HepG2 (cell line): ENCODE measurements around the gene ARHGAP10. TPM values are rescaled to one million over a fixed set of nuclear protein-coding genes. Genes with fewer than 3 reads are reported as not detected.

Experiments used
- ATAC-seq: fragments of 200-7000 bp; cut with Tn5 transposase; 3 replicates; pipeline ENCODE4 v1.9.1; 2020; ENCODE audit warnings: mild to moderate bottlenecking, moderate library complexity
- BruUV-seq: library from RNA; stranded (reverse); fragments of 400-500 nt; replicated peaks from 2 replicates; lab custom pipeline; 2021; lab: Mats Ljungman, UMichigan
- CTCF ChIA-PET: fragments of 300-600 bp; formaldehyde crosslinking; extraction: SDS; loops from one replicate; lab custom pipeline; 2021; ENCODE audit warnings: low total read pairs, inconsistent platforms, low intra/inter-chr PET ratio; lab: Yijun Ruan, JAX
- POLR2A ChIA-PET: fragments of 350-600 bp; sonication (Branson Sonifier 250); formaldehyde crosslinking; loops from one replicate; lab custom pipeline; 2020; ENCODE audit warnings: antibody characterized with exemption, inconsistent platforms; lab: Yijun Ruan, JAX
- DNase-seq: peaks from one replicate; pipeline ENCODE4 v3.0.0-alpha.2; 2015; ENCODE audit warnings: low spot score
- FAIRE-seq: peaks from 3 replicates; lab custom pipeline; 2011; peaks lifted over from hg19 to GRCh38; lab: Jason Lieb, UNC
- H2AFZ ChIP-seq: one replicate; pipeline ENCODE4 v1.6.1; 2011; ENCODE audit warnings: low read length, inconsistent platforms
- H3K27ac ChIP-seq: fragments of 300-600 bp; 3 replicates; pipeline ENCODE4 v1.8.0; 2011; ENCODE audit warnings: mixed run types, mild to moderate bottlenecking, mixed read lengths, low read length, inconsistent platforms; ENCODE audit not compliant: insufficient read depth; ENCODE audit errors: extremely low read length
- H3K27me3 ChIP-seq, 2 experiments: fragments of 200-600 bp in 1 of 2; 2 replicates in 1 of 2; 3 replicates in 1 of 2; pipeline versions ENCODE4 v1.6.0 to v1.8.0; 2011; ENCODE audit warnings: low read length in 2 of 2, mild to moderate bottlenecking in 2 of 2, moderate library complexity in 2 of 2, inconsistent platforms in 1 of 2; ENCODE audit not compliant: insufficient read depth in 2 of 2, control insufficient read depth in 1 of 2
- H3K36me3 ChIP-seq, 2 experiments: fragments of 200-600 bp in 1 of 2; replicated peaks in 1 of 2; 2 replicates in 1 of 2; 3 replicates in 1 of 2; pipeline versions ENCODE4 v1.5.1 to v1.8.0; 2011; ENCODE audit warnings: low read length in 2 of 2, inconsistent platforms in 1 of 2; ENCODE audit not compliant: insufficient read depth in 2 of 2, control insufficient read depth in 1 of 2
- H3K4me1 ChIP-seq: 2 replicates; pipeline ENCODE4 v1.5.1; 2012; ENCODE audit warnings: low read length, inconsistent platforms; ENCODE audit not compliant: insufficient read depth
- H3K4me2 ChIP-seq: 2 replicates; pipeline ENCODE4 v1.6.0; 2011; ENCODE audit warnings: low read depth, low read length, inconsistent platforms
- H3K4me3 ChIP-seq, 3 experiments: fragments of 200-600 bp in 1 of 3; sonication (generic), shearing (Covaris generic) in 1 of 3; replicated peaks in 1 of 3; 2 replicates each; pipeline ENCODE4 v1.5.1; 2011 to 2016; ENCODE audit warnings: low read length in 3 of 3, inconsistent platforms in 2 of 3, low read depth in 2 of 3, mild to moderate bottlenecking in 2 of 3, control low read depth in 1 of 3, mixed read lengths in 1 of 3; ENCODE audit not compliant: insufficient read depth in 1 of 3
- H3K79me2 ChIP-seq: one replicate; pipeline ENCODE4 v1.6.1; 2011; ENCODE audit warnings: low read length, inconsistent platforms; ENCODE audit not compliant: insufficient read depth
- H3K9ac ChIP-seq: 2 replicates; pipeline ENCODE4 v1.6.0; 2011; ENCODE audit warnings: mild to moderate bottlenecking, low read depth, low read length, inconsistent platforms; ENCODE audit not compliant: insufficient read depth
- H3K9me3 ChIP-seq: 2 replicates; pipeline ENCODE4 v1.5.1; 2012; ENCODE audit warnings: mild to moderate bottlenecking, low read length
- H4K20me1 ChIP-seq: 2 replicates; pipeline ENCODE4 v1.6.0; 2011; ENCODE audit warnings: inconsistent platforms, mild to moderate bottlenecking, low read length, moderate library complexity; ENCODE audit not compliant: insufficient read depth
- CBX2 ChIP-seq, 2 experiments: fragments of 200-600 bp in 1 of 2; sonication (generic); formaldehyde crosslinking in 1 of 2; IDR thresholded peaks; 2 replicates each; pipeline versions ENCODE4 v1.7.0 to v1.8.1; 2018 to 2022; ENCODE audit warnings: low read depth in 2 of 2, low read length in 1 of 2, mild to moderate bottlenecking in 1 of 2, missing genetic modification reagents in 1 of 2
- ERF ChIP-seq: IDR thresholded peaks from 2 replicates; pipeline ENCODE4 v1.6.1; 2018; ENCODE audit warnings: missing biosample characterization, missing genetic modification reagents
- GATA4 ChIP-seq: sonication (generic); IDR thresholded peaks from 2 replicates; pipeline ENCODE4 v1.6.1; 2016; ENCODE audit warnings: antibody characterized with exemption, low read depth, borderline replicate concordance
- ISX ChIP-seq: sonication (generic); formaldehyde crosslinking; conservative IDR thresholded peaks from 2 replicates; pipeline ENCODE4 v1.5.0; 2020; ENCODE audit warnings: missing genetic modification reagents
- KAT8 ChIP-seq: IDR thresholded peaks from 2 replicates; pipeline ENCODE4 v1.6.1; 2016; ENCODE audit warnings: missing genetic modification reagents, missing compliant biosample characterization
- KLF12 ChIP-seq: sonication (generic); formaldehyde crosslinking; IDR thresholded peaks from 2 replicates; pipeline ENCODE4 v1.4.0; 2020; ENCODE audit warnings: missing genetic modification reagents, borderline replicate concordance
- MLXIP ChIP-seq: sonication (generic); formaldehyde crosslinking; IDR thresholded peaks from 2 replicates; pipeline ENCODE4 v1.9.0; 2021; ENCODE audit warnings: missing genetic modification reagents, borderline replicate concordance
- NR2F1 ChIP-seq, 2 experiments: fragments of 450-650 bp in 1 of 2; formaldehyde crosslinking in 1 of 2; IDR thresholded peaks; 2 replicates each; pipeline versions ENCODE4 v1.5.0 to v1.6.1; 2016 to 2020; ENCODE audit warnings: mild to moderate bottlenecking in 1 of 2, missing compliant biosample characterization in 1 of 2, missing genetic modification reagents in 1 of 2, moderate library complexity in 1 of 2
- SKI ChIP-seq: fragments of 450-650 bp; IDR thresholded peaks from one replicate; pipeline ENCODE4 v1.6.1; 2018; ENCODE audit warnings: mild to moderate bottlenecking; ENCODE audit not compliant: partially characterized antibody
- TEAD3 ChIP-seq: optimal IDR thresholded peaks from 2 replicates; pipeline ENCODE3; 2016; ENCODE audit warnings: borderline replicate concordance
- ZNF562 ChIP-seq: sonication (generic); formaldehyde crosslinking; IDR thresholded peaks from 2 replicates; pipeline ENCODE4 v1.8.0; 2022; ENCODE audit warnings: missing genetic modification reagents, borderline replicate concordance
- WGBS: methylation state at CpG from one replicate; pipeline ENCODE4 v1.1.6; 2017; ENCODE audit warnings: low lambda C conversion rate; 5-methylcytosine and 5-hydroxymethylcytosine counted together
- in situ Hi-C: cut with HindIII; loops from 2 replicates; pipeline ENCODE4 v1.10.0; 2017; ENCODE audit warnings: low pct_unique_long_range_greater_than_20kb; ENCODE audit not compliant: extremely low pct_ligation_motif_present
- intact Hi-C: fragments of 100-400 bp; cut with micrococcal nuclease; formaldehyde crosslinking; loops from one replicate; pipeline ENCODE4 v1.10.0; 2022; ENCODE audit not compliant: unreplicated experiment
- polyA plus RNA-seq, 8 experiments: library from polyadenylated mRNA; depleted of rRNA in 3 of 8; stranded (reverse) in 7 of 8; unstranded in 1 of 8; fragments of >200 nt; fragmentation: Illumina TruSeq in 4 of 8; extraction: Trizol in 4 of 8; gene quantifications; 2 replicates each; pipeline versions ENCODE4 v1.2.1 to v1.2.3, GENCODE V29; 2011 to 2016; ENCODE audit warnings: low read depth in 4 of 8, missing spikeins in 1 of 8, mixed read lengths in 1 of 8; ENCODE audit not compliant: insufficient read depth in 1 of 8
- total RNA-seq, 5 experiments: library from RNA; depleted of rRNA; stranded (reverse); fragments of >200 nt; fragmentation: Illumina TruSeq; extraction: Trizol; gene quantifications; 2 replicates each; pipeline ENCODE4 v1.2.3, GENCODE V29; 2016; ENCODE audit warnings: low read depth in 1 of 5
- TF ChIP-seq, protein P1 (sequence below): sonication (generic); formaldehyde crosslinking; IDR thresholded peaks from 2 replicates; pipeline ENCODE4 v1.4.0; 2020; ENCODE audit warnings: missing genetic modification reagents, borderline replicate concordance
- TF ChIP-seq, protein P2 (sequence below): sonication (generic); formaldehyde crosslinking; IDR thresholded peaks from 2 replicates; pipeline ENCODE4 v1.4.0; 2020; ENCODE audit warnings: missing genetic modification reagents

ARHGAP10 gene
- total and polyA plus RNA-seq, 2 of the 13 experiments (the other 11 are each of a cell fraction or from before 2014, with no cell fraction given), result 0.45 to 1.6 TPM

GRCh38 chr4:147733716-147734344 is 1.9 kb downstream of the ARHGAP10 start (continued):
- TF ChIP-seq, protein P1, sequence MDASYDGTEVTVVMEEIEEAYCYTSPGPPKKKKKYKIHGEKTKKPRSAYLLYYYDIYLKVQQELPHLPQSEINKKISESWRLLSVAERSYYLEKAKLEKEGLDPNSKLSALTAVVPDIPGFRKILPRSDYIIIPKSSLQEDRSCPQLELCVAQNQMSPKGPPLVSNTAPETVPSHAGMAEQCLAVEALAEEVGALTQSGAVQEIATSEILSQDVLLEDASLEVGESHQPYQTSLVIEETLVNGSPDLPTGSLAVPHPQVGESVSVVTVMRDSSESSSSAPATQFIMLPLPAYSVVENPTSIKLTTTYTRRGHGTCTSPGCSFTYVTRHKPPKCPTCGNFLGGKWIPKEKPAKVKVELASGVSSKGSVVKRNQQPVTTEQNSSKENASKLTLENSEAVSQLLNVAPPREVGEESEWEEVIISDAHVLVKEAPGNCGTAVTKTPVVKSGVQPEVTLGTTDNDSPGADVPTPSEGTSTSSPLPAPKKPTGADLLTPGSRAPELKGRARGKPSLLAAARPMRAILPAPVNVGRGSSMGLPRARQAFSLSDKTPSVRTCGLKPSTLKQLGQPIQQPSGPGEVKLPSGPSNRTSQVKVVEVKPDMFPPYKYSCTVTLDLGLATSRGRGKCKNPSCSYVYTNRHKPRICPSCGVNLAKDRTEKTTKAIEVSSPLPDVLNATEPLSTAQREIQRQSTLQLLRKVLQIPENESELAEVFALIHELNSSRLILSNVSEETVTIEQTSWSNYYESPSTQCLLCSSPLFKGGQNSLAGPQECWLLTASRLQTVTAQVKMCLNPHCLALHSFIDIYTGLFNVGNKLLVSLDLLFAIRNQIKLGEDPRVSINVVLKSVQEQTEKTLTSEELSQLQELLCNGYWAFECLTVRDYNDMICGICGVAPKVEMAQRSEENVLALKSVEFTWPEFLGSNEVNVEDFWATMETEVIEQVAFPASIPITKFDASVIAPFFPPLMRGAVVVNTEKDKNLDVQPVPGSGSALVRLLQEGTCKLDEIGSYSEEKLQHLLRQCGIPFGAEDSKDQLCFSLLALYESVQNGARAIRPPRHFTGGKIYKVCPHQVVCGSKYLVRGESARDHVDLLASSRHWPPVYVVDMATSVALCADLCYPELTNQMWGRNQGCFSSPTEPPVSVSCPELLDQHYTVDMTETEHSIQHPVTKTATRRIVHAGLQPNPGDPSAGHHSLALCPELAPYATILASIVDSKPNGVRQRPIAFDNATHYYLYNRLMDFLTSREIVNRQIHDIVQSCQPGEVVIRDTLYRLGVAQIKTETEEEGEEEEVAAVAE (CRISPR knock-in tag), result no peak
- no peak for TF ChIP-seq NR2F1 (CRISPR knock-in tag; IDR thresholded peaks at IDR 0.05)

- 70% methylated on average over 3 of the region's 3 CpGs for WGBS
- H3K36me3 ChIP-seq, result no peaks in the 10 kb centered on the region
- H3K4me1 ChIP-seq, result peaks cover 32% of the 10 kb centered on the region
- CTCF ChIA-PET, result no interaction called here
- H3K27me3 ChIP-seq, result peaks cover 2 to 41% of the 10 kb centered on the region in 2 experiments; a peak in 4 of 5 replicates
- H3K27ac ChIP-seq, result no peak overlapping the region
- H2AFZ ChIP-seq, result no peak overlapping the region
- no peak overlapping the region for H3K4me3 ChIP-seq
- no peaks in the 10 kb centered on the region for H3K79me2 ChIP-seq
- H3K9ac ChIP-seq, result no peak overlapping the region
- no peaks in the 10 kb centered on the region for H3K9me3 ChIP-seq
- intact Hi-C loops, result loop anchor here (5.0 kb wide), 1 partner anchor 117 kb away; the partner anchor contains the start of gene TMEM184C
- no peak for ATAC-seq
- in situ Hi-C loops, result no loop called here
- no peak for FAIRE-seq
- no peak for DNase-seq
- H3K4me2 ChIP-seq, result no peak overlapping the region
- BruUV-seq, result no TSS peak
- POLR2A ChIA-PET, result no interaction called here
- no peaks in the 10 kb centered on the region for H4K20me1 ChIP-seq
- TF ChIP-seq SKI (no peak), GATA4 (no peak), KAT8 (CRISPR knock-in tag) (no peak), ISX (CRISPR knock-in tag) (no peak), ERF (CRISPR knock-in tag) (no peak), MLXIP (CRISPR knock-in tag) (no peak), ZNF562 (CRISPR knock-in tag) (no peak), CBX2 (IDR thresholded peaks at IDR 0.05; ENCODE audit: low read depth, low read length) (no peak), CBX2 (CRISPR knock-in tag; IDR thresholded peaks at IDR 0.05; ENCODE audit: low read depth) (no peak), TEAD3 (CRISPR knock-in tag) (no peak), KLF12 (CRISPR knock-in tag) (no peak)
- TF ChIP-seq, protein P2, sequence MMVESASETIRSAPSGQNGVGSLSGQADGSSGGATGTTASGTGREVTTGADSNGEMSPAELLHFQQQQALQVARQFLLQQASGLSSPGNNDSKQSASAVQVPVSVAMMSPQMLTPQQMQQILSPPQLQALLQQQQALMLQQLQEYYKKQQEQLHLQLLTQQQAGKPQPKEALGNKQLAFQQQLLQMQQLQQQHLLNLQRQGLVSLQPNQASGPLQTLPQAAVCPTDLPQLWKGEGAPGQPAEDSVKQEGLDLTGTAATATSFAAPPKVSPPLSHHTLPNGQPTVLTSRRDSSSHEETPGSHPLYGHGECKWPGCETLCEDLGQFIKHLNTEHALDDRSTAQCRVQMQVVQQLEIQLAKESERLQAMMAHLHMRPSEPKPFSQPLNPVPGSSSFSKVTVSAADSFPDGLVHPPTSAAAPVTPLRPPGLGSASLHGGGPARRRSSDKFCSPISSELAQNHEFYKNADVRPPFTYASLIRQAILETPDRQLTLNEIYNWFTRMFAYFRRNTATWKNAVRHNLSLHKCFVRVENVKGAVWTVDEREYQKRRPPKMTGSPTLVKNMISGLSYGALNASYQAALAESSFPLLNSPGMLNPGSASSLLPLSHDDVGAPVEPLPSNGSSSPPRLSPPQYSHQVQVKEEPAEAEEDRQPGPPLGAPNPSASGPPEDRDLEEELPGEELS (CRISPR knock-in tag), result no peak
Observed at GRCh38 chr4:147734496-147734895, 2.6 kb downstream of the ARHGAP10 start.
